HepG2 (cell line): ENCODE results near the gene PVR. TPM values are rescaled to one million over a fixed set of nuclear protein-coding genes. Genes with fewer than 3 reads are reported as not detected.

ENCODE experiments used
- CEBPZ ChIP-seq: IDR thresholded peaks from 2 replicates; pipeline ENCODE4 v1.6.1; 2012; ENCODE audit warnings: low read length, improper control_type of control experiment
- CTCF ChIP-seq: sonication (generic); formaldehyde crosslinking; IDR thresholded peaks from 2 replicates; pipeline ENCODE4 v1.5.0; 2020; ENCODE audit warnings: mild to moderate bottlenecking, missing genetic modification reagents, moderate library complexity
- E2F5 ChIP-seq: sonication (generic); formaldehyde crosslinking; conservative IDR thresholded peaks from 2 replicates; pipeline ENCODE4 v1.4.0; 2020; ENCODE audit warnings: missing genetic modification reagents
- ELF1 ChIP-seq: sonication (generic); formaldehyde crosslinking; IDR thresholded peaks from 2 replicates; pipeline ENCODE4 v1.4.0; 2020; ENCODE audit warnings: missing genetic modification reagents
- FOSL2 ChIP-seq: sonication (generic); formaldehyde crosslinking; IDR thresholded peaks from 2 replicates; pipeline ENCODE4 v1.4.0; 2020; ENCODE audit warnings: missing genetic modification reagents
- FOXJ3 ChIP-seq: sonication (generic); formaldehyde crosslinking; IDR thresholded peaks from 2 replicates; pipeline ENCODE4 v1.4.0; 2020; ENCODE audit warnings: missing genetic modification reagents, mild to moderate bottlenecking, borderline replicate concordance
- GATAD2A ChIP-seq: IDR thresholded peaks from 2 replicates; pipeline ENCODE4 v1.6.1; 2016
- HHEX ChIP-seq: IDR thresholded peaks from 2 replicates; pipeline ENCODE4 v1.6.1; 2016; ENCODE audit warnings: control low read depth
- KLF11 ChIP-seq: IDR thresholded peaks from 2 replicates; pipeline ENCODE4 v1.6.1; 2016; ENCODE audit warnings: missing compliant biosample characterization
- KLF9 ChIP-seq: IDR thresholded peaks from 2 replicates; pipeline ENCODE4 v1.6.1; 2016; ENCODE audit warnings: low read depth
- MIER2 ChIP-seq: IDR thresholded peaks from 2 replicates; pipeline ENCODE4 v1.6.1; 2016; ENCODE audit warnings: missing biosample characterization, missing genetic modification reagents
- SOX13 ChIP-seq, 3 experiments: fragments of 450-650 bp in 1 of 3; sonication (generic) in 1 of 3; formaldehyde crosslinking in 1 of 3; IDR thresholded peaks in 2 of 3; conservative IDR thresholded peaks in 1 of 3; 2 replicates each; pipeline versions ENCODE4 v1.5.0 to v1.6.1; 2016 to 2020; ENCODE audit warnings: antibody characterized with exemption in 1 of 3, mild to moderate bottlenecking in 1 of 3, missing compliant biosample characterization in 1 of 3, missing genetic modification reagents in 1 of 3, moderate library complexity in 1 of 3
- TIGD3 ChIP-seq: sonication (generic); formaldehyde crosslinking; IDR thresholded peaks from 2 replicates; pipeline ENCODE4 v1.5.1; 2020; ENCODE audit warnings: mild to moderate bottlenecking, missing genetic modification reagents, borderline replicate concordance
- USF2 ChIP-seq, 2 experiments: sonication (generic) in 1 of 2; formaldehyde crosslinking in 1 of 2; IDR thresholded peaks; 2 replicates each; pipeline versions ENCODE4 v1.5.1 to v1.6.1; 2011 to 2020; ENCODE audit warnings: borderline replicate concordance in 1 of 2, low read depth in 1 of 2, low read length in 1 of 2, mild to moderate bottlenecking in 1 of 2, missing genetic modification reagents in 1 of 2, moderate library complexity in 1 of 2
- ZMYM2 ChIP-seq: sonication (generic); formaldehyde crosslinking; IDR thresholded peaks from 2 replicates; pipeline ENCODE4 v1.8.0; 2022; ENCODE audit warnings: mild to moderate bottlenecking, missing genetic modification reagents
- ZNF17 ChIP-seq: sonication (generic); formaldehyde crosslinking; IDR thresholded peaks from 2 replicates; pipeline ENCODE4 v1.5.0; 2020; ENCODE audit warnings: mild to moderate bottlenecking, missing genetic modification reagents
- ZNF274 ChIP-seq: sonication (generic); formaldehyde crosslinking; IDR thresholded peaks from 2 replicates; pipeline ENCODE4 v1.5.1; 2020; ENCODE audit warnings: mild to moderate bottlenecking, missing genetic modification reagents
- ZNF383 ChIP-seq: sonication (generic); formaldehyde crosslinking; IDR thresholded peaks from 2 replicates; pipeline ENCODE4 v1.4.0; 2020; ENCODE audit warnings: missing genetic modification reagents, mild to moderate bottlenecking, borderline replicate concordance
- polyA plus RNA-seq, 8 experiments: library from polyadenylated mRNA; depleted of rRNA in 3 of 8; stranded (reverse) in 7 of 8; unstranded in 1 of 8; fragments of >200 nt; fragmentation: Illumina TruSeq in 4 of 8; extraction: Trizol in 4 of 8; gene quantifications; 2 replicates each; pipeline versions ENCODE4 v1.2.1 to v1.2.3, GENCODE V29; 2011 to 2016; ENCODE audit warnings: low read depth in 4 of 8, missing spikeins in 1 of 8, mixed read lengths in 1 of 8; ENCODE audit not compliant: insufficient read depth in 1 of 8
- total RNA-seq, 5 experiments: library from RNA; depleted of rRNA; stranded (reverse); fragments of >200 nt; fragmentation: Illumina TruSeq; extraction: Trizol; gene quantifications; 2 replicates each; pipeline ENCODE4 v1.2.3, GENCODE V29; 2016; ENCODE audit warnings: low read depth in 1 of 5

The PVR gene
- total and polyA plus RNA-seq, 2 of the 13 experiments (the other 11 are each of a cell fraction or from before 2014, with no cell fraction given): 43.4 to 46.6 TPM

- TF ChIP-seq USF2 (IDR thresholded peaks at IDR 0.05; ENCODE audit: low read depth, low read length) (no peak), USF2 (CRISPR knock-in tag; IDR thresholded peaks at IDR 0.05; ENCODE audit: borderline replicate concordance) (peak; percentile 38; the same call in 1 of the 2 replicates), FOSL2 (CRISPR knock-in tag) (peak; percentile 6; the same call in 1 of the 2 replicates), E2F5 (CRISPR knock-in tag) (no peak), SOX13 (IDR thresholded peaks at IDR 0.05) (no peak), SOX13 (CRISPR knock-in tag; conservative IDR thresholded peaks at IDR 0.05 in 1 of 2, IDR thresholded peaks at IDR 0.05 in 1 of 2) (peak in 1 of 2 experiments; percentile 79; a peak in 2 of 4 replicates), ZNF274 (CRISPR knock-in tag) (no peak), ELF1 (no peak), ZNF383 (no peak), HHEX (CRISPR knock-in tag) (peak; percentile 46; the same call in 1 of the 2 replicates), ZMYM2 (CRISPR knock-in tag) (peak; percentile 55; the same call in 1 of the 2 replicates), FOXJ3 (peak; percentile 42; the same call in 1 of the 2 replicates), ZNF17 (CRISPR knock-in tag) (no peak), GATAD2A (CRISPR knock-in tag) (peak; percentile 82), KLF9 (CRISPR knock-in tag) (no peak), KLF11 (no peak), CTCF (no peak), TIGD3 (CRISPR knock-in tag) (no peak), CEBPZ (no peak), MIER2 (0 out of 2 replicates have a peak, but pooled peaks have one; percentile 4)
Observed at GRCh38 chr19:44611812-44612295, 31.9 kb upstream of the PVR start (continued).
